Activated T-cell treated with anti-CD3 and anti-CD28 coated beads, Interleukin-2, amount 50 U/mL, for 4 hours (primary cell): ENCODE measurements around the gene IFI35. TPM values are rescaled to one million over a fixed set of nuclear protein-coding genes. Genes with fewer than 3 reads are reported as not detected.
A peak's percentile ranks its signal among the peaks of the same experiment; 100 is the strongest.

Source experiments
- ATAC-seq, 2 donors: fragments of 200-7000 bp; cut with Tn5 transposase; one replicate each; pipeline ENCODE4 v1.10.0; 2021
- DNase-seq: peaks from one replicate; pipeline ENCODE4 v3.0.0-alpha.2; 2020
- H3K27me3 Mint-ChIP-seq: one replicate; pipeline ENCODE4 v1.8.0; 2021; ENCODE audit warnings: low read depth, mixed read lengths
- H3K36me3 Mint-ChIP-seq: one replicate; pipeline ENCODE4 v1.8.0; 2022; ENCODE audit warnings: mixed read lengths; ENCODE audit not compliant: insufficient read depth
- H3K4me1 Mint-ChIP-seq: one replicate; pipeline ENCODE4 v1.8.0; 2021; ENCODE audit warnings: low read depth, mixed read lengths
- H3K4me3 Mint-ChIP-seq: one replicate; pipeline ENCODE4 v1.8.0; 2021; ENCODE audit warnings: mild to moderate bottlenecking, moderate library complexity, mixed read lengths
- H3K9me3 Mint-ChIP-seq: one replicate; pipeline ENCODE4 v1.8.0; 2021; ENCODE audit warnings: mixed read lengths
- total RNA-seq, 3 donors: library from RNA; stranded (reverse); gene quantifications; one replicate each; pipeline ENCODE4 v1.2.1, GENCODE V29; 2021

IFI35 gene
- total RNA-seq, 3 donors from 2014 or later = 26.4 to 46.6 (median 34.1) TPM

DNA sequence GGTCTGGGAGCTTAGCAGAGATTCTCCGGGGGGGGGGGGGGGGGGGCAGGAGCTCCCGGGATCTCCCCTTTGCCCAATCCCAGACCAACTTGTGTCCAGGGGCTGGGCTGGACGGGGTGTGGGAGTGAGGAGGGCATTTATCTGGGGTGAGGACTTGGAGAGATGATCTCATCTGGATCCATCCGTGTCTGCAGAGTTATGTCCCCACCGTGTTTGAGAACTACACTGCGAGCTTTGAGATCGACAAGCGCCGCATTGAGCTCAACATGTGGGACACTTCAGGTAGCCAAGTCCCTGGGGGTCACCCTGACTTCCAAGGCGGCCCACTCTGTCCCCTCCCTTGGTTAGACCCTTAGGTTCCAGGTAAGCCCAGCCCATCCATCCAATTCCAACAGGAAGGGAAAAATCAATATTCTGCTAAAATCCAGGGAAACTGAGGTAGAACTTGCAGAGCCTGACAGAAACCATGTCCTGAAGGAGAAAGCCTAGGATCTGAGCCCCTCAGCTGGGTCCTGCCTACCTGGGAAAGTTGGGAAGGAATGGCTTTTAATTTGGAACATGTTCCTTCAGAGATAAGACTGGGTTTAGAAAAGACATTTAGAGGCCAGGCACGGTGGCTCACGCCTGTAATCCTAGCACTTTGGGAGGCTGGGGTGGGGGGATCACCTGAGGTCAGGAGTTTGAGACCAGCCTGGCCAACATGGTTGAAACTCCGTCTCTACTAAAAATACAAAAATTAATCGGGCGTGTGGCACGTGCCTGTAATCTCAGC is 19.4 kb downstream of the IFI35 start:
- DNase-seq (no peak), ATAC-seq (no peak)
- Mint-ChIP-seq H3K27me3 (no peaks in the 10 kb centered on the region), H3K4me3 (peak overlapping the region; percentile 73), H3K36me3 (no peaks in the 10 kb centered on the region), H3K4me1 (peaks cover 13% of the 10 kb centered on the region), H3K9me3 (no peaks in the 10 kb centered on the region)

- Mint-ChIP-seq H3K4me1 (peaks cover 9% of the 10 kb centered on the region), H3K4me3 (peak overlapping the region; percentile 57), H3K36me3 (no peaks in the 10 kb centered on the region), H3K27me3 (no peaks in the 10 kb centered on the region), H3K9me3 (no peaks in the 10 kb centered on the region)
- no peak for DNase-seq
- no peak for ATAC-seq
Observed at GRCh38 chr17:43026595-43026994, 20.0 kb downstream of the IFI35 start.

- Mint-ChIP-seq H3K4me3 (no peak overlapping the region), H3K36me3 (no peaks in the 10 kb centered on the region), H3K27me3 (no peaks in the 10 kb centered on the region), H3K9me3 (no peaks in the 10 kb centered on the region), H3K4me1 (peaks cover 8% of the 10 kb centered on the region)
- ATAC-seq (no peak), DNase-seq (no peak)
Observed at GRCh38 chr17:43027091-43028032, 20.8 kb downstream of the IFI35 start.

DNA sequence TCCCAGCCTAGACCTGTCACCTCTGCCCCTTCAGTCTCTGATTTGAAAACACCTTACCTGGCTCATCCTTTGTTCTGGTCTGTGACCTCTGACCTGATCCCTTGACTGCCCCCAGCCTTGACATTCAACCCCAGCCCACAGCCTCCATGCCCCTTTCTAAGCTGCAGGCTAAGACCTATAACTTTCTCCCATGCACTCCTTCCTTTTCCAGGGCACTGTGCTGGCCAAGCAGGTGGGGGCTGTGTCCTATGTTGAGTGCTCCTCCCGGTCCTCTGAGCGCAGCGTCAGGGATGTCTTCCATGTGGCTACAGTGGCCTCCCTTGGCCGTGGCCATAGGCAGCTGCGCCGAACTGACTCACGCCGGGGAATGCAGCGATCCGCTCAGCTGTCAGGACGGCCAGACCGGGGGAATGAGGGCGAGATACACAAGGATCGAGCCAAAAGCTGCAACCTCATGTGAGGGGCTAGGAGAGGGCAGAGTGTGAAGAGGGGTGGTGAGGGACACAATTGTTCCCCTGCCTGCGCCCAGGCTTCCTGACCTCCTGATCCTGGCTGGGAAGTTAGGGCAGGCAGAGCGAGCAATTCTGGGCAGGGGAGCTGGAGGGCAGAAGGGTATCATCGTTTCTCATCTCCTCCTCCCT is 21.8 kb downstream of the IFI35 start:
- H3K36me3 Mint-ChIP-seq = no peaks in the 10 kb centered on the region
- DNase-seq (no peak), ATAC-seq (no peak)
- no peaks in the 10 kb centered on the region for H3K9me3 Mint-ChIP-seq
- no peaks in the 10 kb centered on the region for H3K27me3 Mint-ChIP-seq
- peaks cover 8% of the 10 kb centered on the region for H3K4me1 Mint-ChIP-seq
- no peak overlapping the region for H3K4me3 Mint-ChIP-seq

DNA sequence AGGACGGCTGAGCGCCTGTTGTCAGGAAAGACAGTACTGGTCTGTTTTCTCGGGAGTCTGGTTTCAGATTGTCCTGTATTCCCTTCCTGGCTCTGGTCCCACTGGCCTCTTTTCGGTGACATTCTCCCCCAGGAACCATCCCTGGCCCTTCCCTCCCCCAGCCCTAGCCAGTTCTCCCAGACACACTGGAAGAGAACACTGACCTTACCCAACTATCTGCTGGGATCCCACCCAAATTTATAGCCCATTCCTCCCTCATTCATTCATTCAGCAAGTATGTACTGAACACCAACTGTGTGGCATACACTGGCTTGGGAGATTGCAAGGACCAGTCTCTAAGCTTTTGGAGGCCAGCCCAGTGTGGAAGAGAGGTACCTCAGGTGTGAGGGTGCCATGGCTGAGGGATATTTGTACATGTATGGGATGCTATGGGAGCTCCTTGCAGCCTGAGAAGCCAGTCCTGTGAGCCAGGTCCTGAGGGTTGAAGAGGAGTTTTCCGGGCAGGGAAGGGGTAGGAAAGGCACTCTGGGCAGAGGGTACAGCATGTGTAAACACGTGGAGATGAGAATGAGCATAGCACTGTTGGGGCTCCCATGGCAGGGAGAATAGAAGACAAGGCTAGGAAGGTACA is 23.7 kb downstream of the IFI35 start:
- Mint-ChIP-seq H3K36me3 (no peaks in the 10 kb centered on the region), H3K27me3 (no peaks in the 10 kb centered on the region), H3K4me1 (no peaks in the 10 kb centered on the region), H3K4me3 (no peak overlapping the region), H3K9me3 (no peaks in the 10 kb centered on the region)
- DNase-seq = no peak
- no peak for ATAC-seq

DNA sequence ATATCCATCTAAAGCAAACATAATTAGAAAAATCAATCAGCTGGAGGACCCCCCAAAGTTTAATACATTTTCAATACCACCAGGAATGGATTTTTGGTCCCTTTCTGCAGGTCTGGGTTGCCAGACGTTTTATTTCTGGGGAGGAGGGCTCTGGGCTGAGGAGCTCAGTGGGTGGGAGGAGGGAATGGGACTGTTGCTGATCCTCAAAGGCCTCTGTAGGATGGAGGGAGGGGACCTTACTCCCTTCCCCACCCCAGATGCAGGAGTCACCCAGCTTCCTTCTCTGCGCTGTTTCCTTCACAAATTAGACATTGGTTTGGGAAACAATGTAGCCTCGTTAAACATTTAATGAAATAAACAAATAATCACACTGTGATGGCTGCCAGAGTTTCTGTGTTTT is 25.1 kb downstream of the IFI35 start:
- Mint-ChIP-seq H3K4me3 (no peak overlapping the region), H3K4me1 (no peaks in the 10 kb centered on the region), H3K9me3 (no peaks in the 10 kb centered on the region), H3K36me3 (no peaks in the 10 kb centered on the region), H3K27me3 (no peaks in the 10 kb centered on the region)
- DNase-seq (no peak), ATAC-seq (no peak)

DNA sequence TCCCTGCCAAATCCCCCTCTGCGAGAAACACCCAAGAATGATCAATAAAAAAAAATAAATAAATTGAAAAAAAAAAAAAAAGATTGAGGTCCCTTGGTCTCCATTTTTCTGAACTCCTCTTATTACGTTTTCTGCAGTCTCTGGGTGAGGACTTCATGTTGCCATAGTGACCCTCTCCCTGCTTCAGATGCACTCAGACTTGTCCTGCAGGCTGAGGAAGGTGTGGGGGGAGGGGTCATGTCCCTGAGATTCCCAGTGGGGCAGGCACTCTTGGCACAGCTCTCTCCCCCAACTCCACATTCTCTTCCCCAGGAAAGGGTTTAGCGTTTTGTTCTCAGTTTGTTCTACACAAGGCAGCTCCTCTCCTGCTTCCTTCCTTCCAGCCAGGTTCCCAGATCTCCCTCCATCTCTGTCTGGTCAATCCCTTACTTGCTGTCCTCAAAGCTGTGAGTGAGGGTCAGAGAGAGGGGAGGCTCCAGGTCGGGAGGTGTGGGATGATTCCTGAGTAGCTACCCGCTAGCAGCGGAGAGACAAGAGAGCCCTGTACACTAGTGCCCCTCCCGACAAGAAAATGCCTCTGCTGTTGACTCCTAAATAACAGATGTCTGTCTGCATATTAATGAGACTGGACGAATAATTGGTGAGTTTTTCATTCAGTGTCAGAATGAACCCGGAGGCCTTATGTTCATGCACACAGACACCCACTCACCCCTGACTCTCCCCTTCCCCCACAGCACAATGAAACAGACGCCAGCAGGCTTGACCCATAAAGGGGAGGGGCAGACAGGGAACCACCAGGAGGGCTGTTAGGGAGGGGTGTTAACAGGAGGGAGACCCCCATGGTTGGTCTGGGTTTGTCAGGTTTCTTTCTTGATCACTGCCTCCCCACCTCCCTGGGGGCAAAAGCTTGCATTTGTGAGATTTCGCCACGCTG is 27.6 kb downstream of the IFI35 start:
- Mint-ChIP-seq H3K9me3 (no peaks in the 10 kb centered on the region), H3K27me3 (no peaks in the 10 kb centered on the region), H3K4me1 (no peaks in the 10 kb centered on the region), H3K4me3 (no peak overlapping the region), H3K36me3 (no peaks in the 10 kb centered on the region)
- ATAC-seq (no peak), DNase-seq (no peak)

DNA sequence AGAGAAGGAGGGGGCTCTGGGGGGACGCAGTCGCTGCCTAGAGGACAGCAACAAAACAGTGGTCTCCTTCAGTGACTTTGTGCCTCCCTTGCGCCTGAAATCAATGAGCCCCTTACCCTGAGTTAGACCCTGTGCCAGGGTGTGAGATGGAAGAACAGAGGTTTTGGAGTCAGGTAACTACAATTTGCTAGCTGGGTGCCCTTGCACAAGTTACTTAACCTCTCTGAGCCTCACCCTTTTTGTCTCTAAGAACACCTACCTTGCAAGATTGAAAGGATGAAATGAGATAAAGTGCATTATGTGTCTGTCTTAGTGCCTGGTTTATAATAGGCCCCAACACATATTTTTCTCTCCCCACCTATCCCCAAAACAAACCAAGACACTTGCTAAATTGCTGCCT is 28.3 kb downstream of the IFI35 start:
- DNase-seq (no peak), ATAC-seq (no peak)
- H3K27me3 Mint-ChIP-seq = no peaks in the 10 kb centered on the region
- H3K4me3 Mint-ChIP-seq = no peak overlapping the region
- no peaks in the 10 kb centered on the region for H3K36me3 Mint-ChIP-seq
- no peaks in the 10 kb centered on the region for H3K9me3 Mint-ChIP-seq
- no peaks in the 10 kb centered on the region for H3K4me1 Mint-ChIP-seq

- Mint-ChIP-seq H3K36me3 (no peaks in the 10 kb centered on the region), H3K4me3 (no peak overlapping the region), H3K4me1 (no peaks in the 10 kb centered on the region), H3K27me3 (no peaks in the 10 kb centered on the region), H3K9me3 (no peaks in the 10 kb centered on the region)
- ATAC-seq = no peak
- no peak for DNase-seq
Observed at GRCh38 chr17:43039646-43040045, 33.1 kb downstream of the IFI35 start.

GRCh38 chr17:43040655-43041054 is 34.1 kb downstream of the IFI35 start:
- H3K9me3 Mint-ChIP-seq = no peaks in the 10 kb centered on the region
- no peak overlapping the region for H3K4me3 Mint-ChIP-seq
- no peaks in the 10 kb centered on the region for H3K36me3 Mint-ChIP-seq
- no peaks in the 10 kb centered on the region for H3K27me3 Mint-ChIP-seq
- DNase-seq = no peak
- no peaks in the 10 kb centered on the region for H3K4me1 Mint-ChIP-seq
- ATAC-seq = no peak

DNA sequence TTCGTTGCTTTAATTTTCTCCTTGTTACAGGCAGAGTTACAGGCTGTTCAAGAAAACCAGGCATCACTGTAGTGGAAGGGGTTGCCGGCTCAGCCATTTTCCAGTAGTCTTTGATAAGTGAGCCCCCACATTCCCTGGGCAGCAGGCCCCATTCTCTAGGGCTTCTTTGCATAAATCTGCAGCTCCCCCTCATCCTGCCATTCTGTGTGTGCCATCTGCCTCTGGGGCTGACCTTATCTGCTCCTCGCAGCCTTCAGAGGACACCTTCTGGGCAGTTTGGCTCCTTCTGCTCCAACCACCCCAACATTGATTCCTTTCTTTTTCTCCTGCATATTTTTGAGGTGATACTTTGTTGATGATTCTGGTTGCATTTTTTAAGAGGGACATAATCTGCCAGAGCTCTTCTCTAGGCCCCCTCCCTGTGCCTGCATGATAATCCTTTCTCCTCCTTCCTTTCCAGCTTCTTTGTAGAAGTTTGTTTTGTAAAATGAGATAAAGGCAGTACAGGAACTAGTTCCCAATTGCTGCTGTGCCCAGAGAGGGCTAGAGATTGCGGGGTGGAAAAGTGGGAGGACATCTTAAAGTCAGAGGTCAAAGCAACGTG is 35.5 kb downstream of the IFI35 start:
- ATAC-seq = no peak
- Mint-ChIP-seq H3K4me1 (no peaks in the 10 kb centered on the region), H3K4me3 (no peak overlapping the region), H3K27me3 (no peaks in the 10 kb centered on the region), H3K36me3 (no peaks in the 10 kb centered on the region), H3K9me3 (no peaks in the 10 kb centered on the region)
- no peak for DNase-seq

GRCh38 chr17:43043307-43043706 is 36.7 kb downstream of the IFI35 start:
- ATAC-seq (no peak), DNase-seq (no peak)
- no peak overlapping the region for H3K4me3 Mint-ChIP-seq
- no peaks in the 10 kb centered on the region for H3K4me1 Mint-ChIP-seq
- H3K36me3 Mint-ChIP-seq = no peaks in the 10 kb centered on the region
- no peaks in the 10 kb centered on the region for H3K27me3 Mint-ChIP-seq
- H3K9me3 Mint-ChIP-seq = no peaks in the 10 kb centered on the region

- ATAC-seq (no peak), DNase-seq (no peak)
- H3K9me3 Mint-ChIP-seq = no peaks in the 10 kb centered on the region
- H3K4me3 Mint-ChIP-seq = no peak overlapping the region
- no peaks in the 10 kb centered on the region for H3K27me3 Mint-ChIP-seq
- H3K36me3 Mint-ChIP-seq = no peaks in the 10 kb centered on the region
- H3K4me1 Mint-ChIP-seq = no peaks in the 10 kb centered on the region
Observed at GRCh38 chr17:43044024-43044423, 37.4 kb downstream of the IFI35 start.
